GM18520 (cell line): ENCODE results near the gene VMP1.
"Not testable (repeated sequence)": the region's sequence is repeated elsewhere in the genome, so short reads cannot be mapped to it uniquely, and the experiment has no call there.

Experiments used
- ATAC-seq: cut with Tn5 transposase; IDR thresholded peaks from one replicate; pipeline ENCODE4 v1.9.1; 2021; ENCODE audit not compliant: unreplicated experiment

The VMP1 gene

DNA sequence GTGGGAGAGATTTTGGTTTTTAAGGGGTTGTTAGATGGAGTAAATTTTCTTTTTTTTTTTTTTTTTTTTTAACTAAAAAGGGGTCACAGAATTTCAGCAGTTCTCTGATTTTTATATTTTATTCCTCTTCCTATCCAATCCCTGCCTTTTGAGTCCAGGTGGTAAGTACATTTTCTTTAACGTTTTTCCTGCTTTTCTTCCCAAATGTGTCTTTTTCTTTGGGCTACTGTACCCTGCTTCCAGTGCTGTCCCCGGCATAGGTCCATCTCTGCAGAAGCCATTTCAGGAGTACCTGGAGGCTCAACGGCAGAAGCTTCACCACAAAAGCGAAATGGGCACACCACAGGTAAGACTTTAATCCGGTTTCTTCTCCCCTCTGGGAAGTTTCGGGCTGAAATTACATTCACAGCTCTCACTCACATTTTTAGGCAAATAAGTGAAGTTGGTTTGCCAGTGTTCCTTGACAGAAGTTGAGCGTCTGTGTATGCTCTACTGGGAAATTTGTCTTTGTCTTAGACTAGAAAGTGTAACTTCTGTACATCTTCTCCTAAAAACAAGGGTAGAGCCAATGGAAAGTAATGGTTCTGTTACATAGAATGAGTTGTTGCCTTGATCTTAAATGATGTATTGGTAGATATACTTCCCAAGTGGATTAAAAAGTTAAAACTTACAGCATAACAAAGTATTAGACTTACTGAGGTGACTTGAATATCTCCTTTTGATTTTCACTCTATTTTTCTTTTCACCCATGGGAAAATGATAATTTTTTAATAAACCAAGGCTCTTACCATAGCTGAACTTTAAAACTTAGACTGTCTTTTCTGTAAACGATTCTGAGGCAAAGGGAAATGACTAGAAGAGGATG, 130.8 kb downstream of the VMP1 start:
- ATAC-seq = no peak

DNA sequence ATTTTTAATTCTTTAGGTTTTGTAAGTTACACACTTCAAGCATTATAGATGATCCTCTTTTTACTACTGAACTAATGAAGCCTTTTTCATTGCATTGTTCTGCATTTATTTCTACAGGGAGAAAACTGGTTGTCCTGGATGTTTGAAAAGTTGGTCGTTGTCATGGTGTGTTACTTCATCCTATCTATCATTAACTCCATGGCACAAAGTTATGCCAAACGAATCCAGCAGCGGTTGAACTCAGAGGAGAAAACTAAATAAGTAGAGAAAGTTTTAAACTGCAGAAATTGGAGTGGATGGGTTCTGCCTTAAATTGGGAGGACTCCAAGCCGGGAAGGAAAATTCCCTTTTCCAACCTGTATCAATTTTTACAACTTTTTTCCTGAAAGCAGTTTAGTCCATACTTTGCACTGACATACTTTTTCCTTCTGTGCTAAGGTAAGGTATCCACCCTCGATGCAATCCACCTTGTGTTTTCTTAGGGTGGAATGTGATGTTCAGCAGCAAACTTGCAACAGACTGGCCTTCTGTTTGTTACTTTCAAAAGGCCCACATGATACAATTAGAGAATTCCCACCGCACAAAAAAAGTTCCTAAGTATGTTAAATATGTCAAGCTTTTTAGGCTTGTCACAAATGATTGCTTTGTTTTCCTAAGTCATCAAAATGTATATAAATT, 132.3 kb downstream of the VMP1 start:
- ATAC-seq = no peak

- no peak for ATAC-seq
Observed at GRCh38 chr17:59840329-59841090, 133.1 kb downstream of the VMP1 start.

DNA sequence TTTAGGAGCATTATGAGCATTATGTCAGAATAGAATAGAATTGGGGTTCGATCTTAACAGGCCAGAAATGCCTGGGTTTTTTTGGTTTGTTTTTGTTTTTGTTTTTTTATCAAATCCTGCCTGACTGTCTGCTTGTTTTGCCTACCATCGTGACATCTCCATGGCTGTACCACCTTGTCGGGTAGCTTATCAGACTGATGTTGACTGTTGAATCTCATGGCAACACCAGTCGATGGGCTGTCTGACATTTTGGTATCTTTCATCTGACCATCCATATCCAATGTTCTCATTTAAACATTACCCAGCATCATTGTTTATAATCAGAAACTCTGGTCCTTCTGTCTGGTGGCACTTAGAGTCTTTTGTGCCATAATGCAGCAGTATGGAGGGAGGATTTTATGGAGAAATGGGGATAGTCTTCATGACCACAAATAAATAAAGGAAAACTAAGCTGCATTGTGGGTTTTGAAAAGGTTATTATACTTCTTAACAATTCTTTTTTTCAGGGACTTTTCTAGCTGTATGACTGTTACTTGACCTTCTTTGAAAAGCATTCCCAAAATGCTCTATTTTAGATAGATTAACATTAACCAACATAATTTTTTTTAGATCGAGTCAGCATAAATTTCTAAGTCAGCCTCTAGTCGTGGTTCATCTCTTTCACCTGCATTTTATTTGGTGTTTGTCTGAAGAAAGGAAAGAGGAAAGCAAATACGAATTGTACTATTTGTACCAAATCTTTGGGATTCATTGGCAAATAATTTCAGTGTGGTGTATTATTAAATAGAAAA, 133.8 kb downstream of the VMP1 start:
- ATAC-seq = not testable (repeated sequence)

DNA sequence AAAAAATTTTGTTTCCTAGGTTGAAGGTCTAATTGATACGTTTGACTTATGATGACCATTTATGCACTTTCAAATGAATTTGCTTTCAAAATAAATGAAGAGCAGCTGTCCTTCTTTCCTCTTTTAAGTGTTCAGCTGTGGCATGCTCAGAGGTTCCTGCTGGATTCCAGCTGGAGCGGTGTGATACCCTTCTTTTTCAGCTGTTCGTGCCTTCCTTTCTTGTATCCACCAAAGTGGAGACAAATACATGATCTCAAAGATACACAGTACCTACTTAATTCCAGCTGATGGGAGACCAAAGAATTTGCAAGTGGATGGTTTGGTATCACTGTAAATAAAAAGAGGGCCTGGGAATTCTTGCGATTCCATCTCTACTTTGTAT, 134.4 kb downstream of the VMP1 start:
- not testable (repeated sequence) for ATAC-seq

DNA sequence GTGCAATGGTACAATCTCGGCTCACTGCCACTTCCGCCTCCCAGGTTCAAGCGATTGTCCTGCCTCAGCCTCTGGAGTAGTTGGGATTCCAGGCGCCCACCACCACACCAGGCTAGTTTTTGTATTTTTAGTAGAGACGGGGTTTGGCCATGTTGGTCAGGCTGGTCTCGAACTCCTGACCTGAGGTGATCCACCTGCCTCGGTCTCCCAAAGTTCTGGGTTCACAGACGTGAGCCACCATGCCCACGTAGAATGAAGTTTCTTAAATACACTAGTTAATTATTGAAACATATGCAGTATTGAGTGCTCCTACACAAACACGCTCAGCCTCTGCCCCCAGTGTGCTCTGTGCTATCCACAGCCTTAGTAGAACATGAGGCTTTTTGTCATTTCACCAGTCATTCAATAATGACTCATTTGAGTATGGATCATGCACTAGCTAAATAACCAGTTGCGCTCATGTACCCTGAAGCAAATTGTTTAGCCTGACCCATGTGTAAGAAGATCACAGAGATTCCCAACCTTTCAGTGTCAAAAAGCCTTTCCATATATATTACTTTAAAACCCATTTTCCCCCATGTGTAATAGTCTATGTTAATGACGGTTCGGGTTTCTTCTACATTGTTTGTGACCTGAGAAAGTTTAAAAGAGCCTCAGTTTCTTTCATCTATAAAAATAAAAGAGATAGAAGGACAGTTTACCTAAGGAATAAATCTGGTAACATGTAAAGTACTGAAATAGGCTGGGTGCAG, 135.6 kb downstream of the VMP1 start:
- no peak for ATAC-seq

- no peak for ATAC-seq
Observed at GRCh38 chr17:59844884-59845594, 137.6 kb downstream of the VMP1 start.

GRCh38 chr17:59845595-59846393, 138.3 kb downstream of the VMP1 start:
- ATAC-seq = no peak

GRCh38 chr17:59846394-59847165, 139.1 kb downstream of the VMP1 start:
- no peak for ATAC-seq

- ATAC-seq = no peak
Observed at GRCh38 chr17:59848385-59848668, 140.9 kb downstream of the VMP1 start.

- ATAC-seq = no peak
Observed at GRCh38 chr17:59848778-59849177, 141.3 kb downstream of the VMP1 start.

- ATAC-seq = not testable (repeated sequence)
Observed at GRCh38 chr17:59850311-59850710, 142.9 kb downstream of the VMP1 start.

- no peak for ATAC-seq
Observed at GRCh38 chr17:59851439-59852375, 144.3 kb downstream of the VMP1 start.

GRCh38 chr17:59852847-59853167, 145.4 kb downstream of the VMP1 start:
- ATAC-seq = not testable (repeated sequence)

- no peak for ATAC-seq
Observed at GRCh38 chr17:59853168-59853918, 145.9 kb downstream of the VMP1 start.

DNA sequence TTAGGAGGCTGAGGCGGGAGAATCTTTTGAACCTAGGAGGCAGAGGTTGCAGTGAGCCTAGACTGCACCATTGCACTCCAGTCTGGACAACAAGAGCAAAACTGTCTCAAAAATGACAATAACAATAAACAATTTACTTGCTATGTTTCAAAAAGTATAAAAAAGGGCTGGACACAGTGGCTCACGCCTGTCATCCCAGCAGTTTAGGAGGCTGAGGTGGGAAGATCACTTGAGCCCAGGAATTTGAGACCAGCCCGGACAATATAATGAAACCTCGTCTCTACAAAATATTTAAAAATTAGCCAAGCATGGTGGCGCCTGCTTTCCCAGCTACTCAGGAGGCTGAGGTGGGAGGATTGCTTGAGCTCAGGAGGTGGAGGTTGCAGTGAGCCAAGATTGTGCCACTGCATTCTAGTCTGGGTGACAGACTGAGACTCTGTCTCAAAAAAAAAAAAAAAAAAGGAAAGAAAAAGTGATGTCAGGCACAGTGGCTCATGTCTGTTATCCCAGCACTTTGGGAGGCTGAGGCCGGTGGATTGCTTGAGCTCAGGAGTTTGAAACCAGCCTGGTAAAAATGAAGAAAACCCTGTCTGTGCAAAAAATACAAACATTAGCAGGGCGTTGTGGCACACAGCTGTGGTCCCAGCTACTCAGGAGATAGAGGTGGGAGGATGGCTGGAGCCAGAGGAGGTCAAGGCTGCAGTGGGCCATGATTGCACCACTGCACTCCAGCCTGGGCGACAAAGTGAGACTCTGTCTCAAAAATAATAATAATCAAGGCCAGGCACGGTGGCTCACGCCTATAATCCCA, 146.7 kb downstream of the VMP1 start:
- ATAC-seq = not testable (repeated sequence)
